HepG2 (cell line): ENCODE measurements around the gene CBLN3. TPM values are rescaled to one million over a fixed set of nuclear protein-coding genes. Genes with fewer than 3 reads are reported as not detected.
A peak's percentile ranks its signal among the peaks of the same experiment; 100 is the strongest.

Experiments
- ETV5 ChIP-seq: IDR thresholded peaks from 2 replicates; pipeline ENCODE4 v1.6.1; 2018; ENCODE audit warnings: missing biosample characterization, missing genetic modification reagents, inconsistent platforms, borderline replicate concordance
- EZH2 ChIP-seq: conservative IDR thresholded peaks from 2 replicates; pipeline ENCODE4 v1.6.1; 2012; ENCODE audit warnings: mild to moderate bottlenecking, low read depth, low read length, moderate library complexity
- MEIS2 ChIP-seq: sonication (generic); formaldehyde crosslinking; IDR thresholded peaks from 2 replicates; pipeline ENCODE4 v1.9.0; 2021; ENCODE audit warnings: mild to moderate bottlenecking, missing genetic modification reagents
- NBN ChIP-seq: fragments of 450-650 bp; conservative IDR thresholded peaks from 2 replicates; pipeline ENCODE4 v1.6.1; 2017
- NFE2L1 ChIP-seq: sonication (generic); formaldehyde crosslinking; IDR thresholded peaks from 2 replicates; pipeline ENCODE4 v1.4.0; 2020; ENCODE audit warnings: missing genetic modification reagents, mild to moderate bottlenecking, borderline replicate concordance
- NKX3-1 ChIP-seq: sonication (generic); formaldehyde crosslinking; IDR thresholded peaks from 2 replicates; pipeline ENCODE4 v1.5.0; 2020; ENCODE audit warnings: missing genetic modification reagents
- PAF1 ChIP-seq: IDR thresholded peaks from 2 replicates; pipeline ENCODE4 v1.6.1; 2016; ENCODE audit warnings: missing genetic modification reagents, missing compliant biosample characterization
- RARA ChIP-seq: IDR thresholded peaks from 2 replicates; pipeline ENCODE4 v1.6.1; 2016; ENCODE audit warnings: missing genetic modification reagents, missing compliant biosample characterization
- RCOR2 ChIP-seq: IDR thresholded peaks from 2 replicates; pipeline ENCODE4 v1.6.1; 2016; ENCODE audit warnings: missing biosample characterization, missing genetic modification reagents
- SYNCRIP ChIP-seq: fragments of 200-400 bp; formaldehyde crosslinking; IDR thresholded peaks from 2 replicates; pipeline ENCODE4 v1.6.1; 2018; ENCODE audit warnings: mild to moderate bottlenecking, low read depth, low read length; ENCODE audit not compliant: insufficient read depth
- TBL1XR1 ChIP-seq: fragments of 150-350 bp; IDR thresholded peaks from 2 replicates; pipeline ENCODE4 v1.6.1; 2014; ENCODE audit warnings: borderline replicate concordance, low read length; ENCODE audit not compliant: partially characterized antibody
- TMF1 ChIP-seq: sonication (generic); formaldehyde crosslinking; IDR thresholded peaks from 2 replicates; pipeline ENCODE4 v1.8.1; 2022; ENCODE audit warnings: low read depth, missing genetic modification reagents
- ZC3H13 ChIP-seq: sonication (generic); formaldehyde crosslinking; IDR thresholded peaks from 2 replicates; pipeline ENCODE4 v1.8.1; 2023; ENCODE audit warnings: mild to moderate bottlenecking, missing genetic modification reagents, moderate library complexity
- ZFP36L1 ChIP-seq: sonication (generic); formaldehyde crosslinking; IDR thresholded peaks from 2 replicates; pipeline ENCODE4 v1.8.0; 2022; ENCODE audit warnings: mild to moderate bottlenecking, missing genetic modification reagents, moderate library complexity
- ZIK1 ChIP-seq: sonication (generic); formaldehyde crosslinking; IDR thresholded peaks from 2 replicates; pipeline ENCODE4 v1.5.0; 2020; ENCODE audit warnings: mild to moderate bottlenecking, low read depth, missing genetic modification reagents, borderline replicate concordance
- ZNF225 ChIP-seq: sonication (generic); formaldehyde crosslinking; IDR thresholded peaks from 2 replicates; pipeline ENCODE4 v1.4.0; 2020; ENCODE audit warnings: mild to moderate bottlenecking, missing genetic modification reagents
- ZNF383 ChIP-seq: sonication (generic); formaldehyde crosslinking; IDR thresholded peaks from 2 replicates; pipeline ENCODE4 v1.4.0; 2020; ENCODE audit warnings: missing genetic modification reagents, mild to moderate bottlenecking, borderline replicate concordance
- ZNF670 ChIP-seq: sonication (generic); formaldehyde crosslinking; IDR thresholded peaks from 2 replicates; pipeline ENCODE4 v1.8.0; 2022; ENCODE audit warnings: mild to moderate bottlenecking, missing genetic modification reagents, borderline replicate concordance
- ZNF780A ChIP-seq: sonication (generic); formaldehyde crosslinking; IDR thresholded peaks from 2 replicates; pipeline ENCODE4 v1.8.0; 2022; ENCODE audit warnings: mild to moderate bottlenecking, missing genetic modification reagents, moderate library complexity
- polyA plus RNA-seq, 8 experiments: library from polyadenylated mRNA; depleted of rRNA in 3 of 8; stranded (reverse) in 7 of 8; unstranded in 1 of 8; fragments of >200 nt; fragmentation: Illumina TruSeq in 4 of 8; extraction: Trizol in 4 of 8; gene quantifications; 2 replicates each; pipeline versions ENCODE4 v1.2.1 to v1.2.3, GENCODE V29; 2011 to 2016; ENCODE audit warnings: low read depth in 4 of 8, missing spikeins in 1 of 8, mixed read lengths in 1 of 8; ENCODE audit not compliant: insufficient read depth in 1 of 8
- total RNA-seq, 5 experiments: library from RNA; depleted of rRNA; stranded (reverse); fragments of >200 nt; fragmentation: Illumina TruSeq; extraction: Trizol; gene quantifications; 2 replicates each; pipeline ENCODE4 v1.2.3, GENCODE V29; 2016; ENCODE audit warnings: low read depth in 1 of 5
- TF ChIP-seq, protein P1 (sequence below): sonication (generic); formaldehyde crosslinking; IDR thresholded peaks from 2 replicates; pipeline ENCODE4 v1.5.1; 2020; ENCODE audit warnings: mild to moderate bottlenecking, missing genetic modification reagents
- TF ChIP-seq, protein P2 (sequence below): sonication (generic); formaldehyde crosslinking; conservative IDR thresholded peaks from 2 replicates; pipeline ENCODE4 v1.4.0; 2020; ENCODE audit warnings: missing genetic modification reagents
- TF ChIP-seq, protein P3 (sequence below): sonication (generic); formaldehyde crosslinking; IDR thresholded peaks from 2 replicates; pipeline ENCODE4 v1.8.0; 2022; ENCODE audit warnings: mild to moderate bottlenecking, missing genetic modification reagents
- TF ChIP-seq, protein P4 (sequence below): sonication (generic); formaldehyde crosslinking; IDR thresholded peaks from 2 replicates; pipeline ENCODE4 v1.4.0; 2020; ENCODE audit warnings: missing genetic modification reagents, low read depth, mild to moderate bottlenecking, borderline replicate concordance

The CBLN3 gene
- total and polyA plus RNA-seq, 2 of the 13 experiments (the other 11 are each of a cell fraction or from before 2014, with no cell fraction given) = 0.66 to 0.98 TPM

DNA sequence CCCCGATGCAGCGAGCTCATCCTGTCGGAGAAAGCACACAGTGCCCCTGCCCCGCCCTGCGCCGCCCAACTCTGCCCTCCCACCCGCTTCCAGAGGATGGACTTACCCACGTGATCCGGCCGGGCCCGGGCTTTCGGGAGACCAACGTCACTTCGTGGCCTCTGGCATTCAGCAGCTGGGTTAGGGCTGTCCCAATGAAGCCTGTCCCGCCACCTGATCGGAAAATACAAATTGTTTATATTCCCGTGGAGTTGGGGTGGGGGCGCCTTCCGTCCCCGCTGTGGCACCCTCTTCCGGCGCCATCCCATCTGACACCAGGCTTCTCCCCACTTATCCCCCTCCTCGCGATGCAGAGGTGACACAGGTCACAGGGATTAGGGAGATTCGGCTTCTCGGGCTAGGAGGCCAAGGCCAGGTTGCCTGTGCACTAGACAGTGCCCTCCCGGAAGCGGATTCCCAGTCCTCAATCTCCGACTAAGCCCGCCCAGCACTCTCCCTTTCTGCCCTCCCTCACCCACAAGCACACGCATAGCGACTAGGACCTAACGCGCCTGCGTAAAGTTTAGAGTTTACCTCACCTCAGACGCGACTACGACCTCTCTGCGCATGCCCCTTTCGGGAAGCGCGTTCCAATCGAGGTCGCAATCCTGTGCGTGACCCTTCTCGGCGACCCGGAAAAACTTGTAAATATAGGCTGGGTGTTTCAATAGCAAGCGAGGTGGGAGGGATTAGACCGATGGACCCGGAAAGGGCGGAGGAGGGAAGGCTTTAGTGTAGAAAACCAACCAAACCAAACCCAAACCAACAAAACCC, 13.0 kb upstream of the CBLN3 start, which contains the start of gene SDR39U1 (continued):
- TF ChIP-seq ZC3H13 (CRISPR knock-in tag) (peak; percentile 56), ZFP36L1 (CRISPR knock-in tag) (peak; percentile 94), SYNCRIP (no peak), EZH2 (no peak), ZIK1 (CRISPR knock-in tag) (peak; percentile 94), ZNF780A (CRISPR knock-in tag) (peak; percentile 89; the same call in 1 of the 2 replicates), ETV5 (CRISPR knock-in tag) (peak; percentile 90), ZNF670 (CRISPR knock-in tag) (peak; percentile 92), RCOR2 (CRISPR knock-in tag) (no peak; the same call in 1 of the 2 replicates), MEIS2 (CRISPR knock-in tag) (peak; percentile 95), NBN (no peak), PAF1 (CRISPR knock-in tag) (0 out of 2 replicates have a peak, but pooled peaks have one; percentile 23), NKX3-1 (CRISPR knock-in tag) (no peak; the same call in 1 of the 2 replicates), TBL1XR1 (peak; percentile 94), NFE2L1 (CRISPR knock-in tag) (peak; percentile 76; the same call in 1 of the 2 replicates), ZNF383 (CRISPR knock-in tag) (peak; percentile 99; the same call in 1 of the 2 replicates), ZNF225 (CRISPR knock-in tag) (peak; percentile 96), RARA (peak; percentile 3; the same call in 1 of the 2 replicates), TMF1 (peak; percentile 82)
- TF ChIP-seq, protein P1, sequence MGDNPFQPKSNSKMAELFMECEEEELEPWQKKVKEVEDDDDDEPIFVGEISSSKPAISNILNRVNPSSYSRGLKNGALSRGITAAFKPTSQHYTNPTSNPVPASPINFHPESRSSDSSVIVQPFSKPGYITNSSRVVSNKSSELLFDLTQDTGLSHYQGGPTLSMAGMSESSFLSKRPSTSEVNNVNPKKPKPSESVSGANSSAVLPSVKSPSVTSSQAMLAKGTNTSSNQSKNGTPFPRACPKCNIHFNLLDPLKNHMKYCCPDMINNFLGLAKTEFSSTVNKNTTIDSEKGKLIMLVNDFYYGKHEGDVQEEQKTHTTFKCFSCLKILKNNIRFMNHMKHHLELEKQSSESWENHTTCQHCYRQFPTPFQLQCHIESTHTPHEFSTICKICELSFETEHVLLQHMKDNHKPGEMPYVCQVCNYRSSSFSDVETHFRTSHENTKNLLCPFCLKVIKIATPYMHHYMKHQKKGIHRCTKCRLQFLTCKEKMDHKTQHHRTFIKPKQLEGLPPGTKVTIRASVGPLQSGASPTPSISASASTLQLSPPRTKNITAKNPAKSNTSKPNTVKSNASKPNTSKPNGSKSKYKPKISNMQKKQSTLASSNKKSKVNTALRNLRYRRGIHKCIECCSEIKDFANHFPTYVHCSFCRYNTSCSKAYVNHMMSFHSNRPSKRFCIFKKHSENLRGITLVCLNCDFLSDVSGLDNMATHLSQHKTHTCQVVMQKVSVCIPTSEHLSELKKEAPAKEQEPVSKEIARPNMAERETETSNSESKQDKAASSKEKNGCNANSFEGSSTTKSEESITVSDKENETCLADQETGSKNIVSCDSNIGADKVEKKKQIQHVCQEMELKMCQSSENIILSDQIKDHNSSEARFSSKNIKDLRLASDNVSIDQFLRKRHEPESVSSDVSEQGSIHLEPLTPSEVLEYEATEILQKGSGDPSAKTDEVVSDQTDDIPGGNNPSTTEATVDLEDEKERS (CRISPR knock-in tag) = peak; percentile 85
- TF ChIP-seq, protein P2, sequence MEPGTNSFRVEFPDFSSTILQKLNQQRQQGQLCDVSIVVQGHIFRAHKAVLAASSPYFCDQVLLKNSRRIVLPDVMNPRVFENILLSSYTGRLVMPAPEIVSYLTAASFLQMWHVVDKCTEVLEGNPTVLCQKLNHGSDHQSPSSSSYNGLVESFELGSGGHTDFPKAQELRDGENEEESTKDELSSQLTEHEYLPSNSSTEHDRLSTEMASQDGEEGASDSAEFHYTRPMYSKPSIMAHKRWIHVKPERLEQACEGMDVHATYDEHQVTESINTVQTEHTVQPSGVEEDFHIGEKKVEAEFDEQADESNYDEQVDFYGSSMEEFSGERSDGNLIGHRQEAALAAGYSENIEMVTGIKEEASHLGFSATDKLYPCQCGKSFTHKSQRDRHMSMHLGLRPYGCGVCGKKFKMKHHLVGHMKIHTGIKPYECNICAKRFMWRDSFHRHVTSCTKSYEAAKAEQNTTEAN (CRISPR knock-in tag) = peak; percentile 76
- TF ChIP-seq, protein P3, sequence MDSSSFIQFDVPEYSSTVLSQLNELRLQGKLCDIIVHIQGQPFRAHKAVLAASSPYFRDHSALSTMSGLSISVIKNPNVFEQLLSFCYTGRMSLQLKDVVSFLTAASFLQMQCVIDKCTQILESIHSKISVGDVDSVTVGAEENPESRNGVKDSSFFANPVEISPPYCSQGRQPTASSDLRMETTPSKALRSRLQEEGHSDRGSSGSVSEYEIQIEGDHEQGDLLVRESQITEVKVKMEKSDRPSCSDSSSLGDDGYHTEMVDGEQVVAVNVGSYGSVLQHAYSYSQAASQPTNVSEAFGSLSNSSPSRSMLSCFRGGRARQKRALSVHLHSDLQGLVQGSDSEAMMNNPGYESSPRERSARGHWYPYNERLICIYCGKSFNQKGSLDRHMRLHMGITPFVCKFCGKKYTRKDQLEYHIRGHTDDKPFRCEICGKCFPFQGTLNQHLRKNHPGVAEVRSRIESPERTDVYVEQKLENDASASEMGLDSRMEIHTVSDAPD (CRISPR knock-in tag) = peak; percentile 79; the same call in 1 of the 2 replicates
- TF ChIP-seq, protein P4, sequence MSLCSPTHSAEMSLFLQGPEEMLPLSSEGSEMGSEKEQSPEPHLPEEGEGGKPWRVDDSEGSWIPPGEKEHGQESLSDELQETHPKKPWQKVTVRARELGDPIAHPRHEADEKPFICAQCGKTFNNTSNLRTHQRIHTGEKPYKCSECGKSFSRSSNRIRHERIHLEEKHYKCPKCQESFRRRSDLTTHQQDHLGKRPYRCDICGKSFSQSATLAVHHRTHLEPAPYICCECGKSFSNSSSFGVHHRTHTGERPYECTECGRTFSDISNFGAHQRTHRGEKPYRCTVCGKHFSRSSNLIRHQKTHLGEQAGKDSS (CRISPR knock-in tag) = peak; percentile 94
